Endothelial cell of hepatic sinusoid (primary cell): ENCODE results near the gene SMARCB1.

ENCODE experiments used
- in situ Hi-C: cut with HindIII; loops from 2 replicates; pipeline ENCODE4 v1.10.0; 2017; ENCODE audit warnings: low sequenced_read_pairs

SMARCB1 gene

DNA sequence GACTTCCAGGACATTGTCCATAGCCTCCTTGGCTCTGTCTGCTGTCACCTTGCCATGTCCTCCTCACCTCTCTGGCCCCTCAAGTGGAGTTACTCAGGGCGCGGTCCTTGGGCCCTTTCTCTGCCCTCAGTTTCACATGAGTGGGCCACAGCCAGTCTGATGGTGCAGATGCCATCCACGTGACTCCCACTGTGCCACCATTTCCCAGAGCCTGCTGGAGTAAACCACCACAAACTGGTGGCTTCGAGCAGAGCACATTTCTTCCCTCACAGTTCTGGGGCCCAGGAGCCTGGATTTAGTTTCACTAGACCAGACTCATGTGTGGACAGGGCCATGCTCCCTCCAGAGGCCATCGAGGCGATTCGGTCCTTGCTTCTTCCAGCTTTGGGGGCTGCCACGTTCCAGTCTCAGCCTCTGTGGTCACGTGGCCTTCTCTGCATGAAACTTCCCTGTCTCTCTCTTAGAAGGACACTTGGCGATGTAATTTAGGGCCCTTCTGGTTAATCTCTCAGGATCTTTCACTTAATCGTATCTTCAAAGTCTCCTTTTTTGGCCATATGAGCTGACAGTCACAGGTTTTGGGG, 14.6 kb downstream of the SMARCB1 start:
- in situ Hi-C loops = no loop called here

DNA sequence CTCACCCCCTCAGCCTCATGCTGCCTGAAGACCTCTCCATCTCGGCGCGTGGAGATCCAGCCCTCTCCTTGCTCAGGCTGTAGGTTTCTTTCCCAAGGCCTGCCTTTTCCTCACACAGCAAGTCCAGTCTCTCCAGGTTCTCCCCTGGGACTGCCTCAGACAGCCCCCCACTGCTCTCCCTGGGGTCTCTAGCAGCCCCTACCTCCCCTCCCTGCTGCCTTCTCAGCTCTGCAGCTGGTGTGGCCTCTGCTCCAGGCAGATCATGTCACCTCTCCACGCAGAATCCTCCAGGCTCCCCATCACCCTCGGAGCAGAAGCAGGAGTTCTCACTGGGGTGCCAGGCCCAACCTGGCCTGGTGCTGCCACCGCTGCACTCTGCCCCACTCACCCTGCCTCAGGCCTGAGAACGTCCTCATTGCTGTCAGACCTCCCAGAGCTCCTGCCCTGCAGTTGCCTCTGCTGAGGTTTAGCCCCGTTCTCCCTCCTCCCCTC, 15.2 kb downstream of the SMARCB1 start:
- in situ Hi-C loops = no loop called here

DNA sequence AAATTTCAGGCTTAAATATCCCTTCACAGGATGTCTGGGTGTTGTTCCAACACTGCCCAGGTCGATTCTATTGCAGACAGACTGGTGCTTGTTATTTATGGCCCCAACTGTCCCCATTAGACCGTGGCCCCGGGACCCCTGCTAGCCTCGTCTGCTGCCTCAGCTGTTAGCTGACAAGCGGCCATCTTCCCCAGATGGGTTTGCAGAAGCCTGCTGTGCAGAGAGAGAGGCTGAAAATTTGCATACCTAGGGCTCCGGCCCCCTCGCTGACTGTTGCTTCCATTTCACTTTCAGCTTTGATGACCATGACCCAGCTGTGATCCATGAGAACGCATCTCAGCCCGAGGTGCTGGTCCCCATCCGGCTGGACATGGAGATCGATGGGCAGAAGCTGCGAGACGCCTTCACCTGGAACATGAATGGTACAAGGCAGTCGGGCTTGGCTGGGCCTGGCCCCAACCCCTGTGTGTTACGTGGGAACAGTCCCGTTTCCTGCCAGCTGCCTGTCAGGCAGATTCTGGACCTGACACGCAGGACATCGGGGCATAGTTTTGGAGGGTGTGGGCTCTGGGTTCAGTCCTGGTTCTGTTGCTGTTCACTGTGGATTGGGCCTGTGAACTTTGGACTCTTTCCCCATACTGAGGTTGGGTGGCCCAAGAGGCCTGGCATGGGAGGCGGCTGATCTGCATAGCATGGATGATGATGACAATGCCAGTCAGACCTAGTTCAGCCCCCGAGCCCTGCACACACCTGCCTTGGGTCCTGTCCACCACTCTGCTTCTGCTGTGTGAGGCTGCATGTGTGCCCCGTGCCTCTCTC, 16.4 kb downstream of the SMARCB1 start:
- in situ Hi-C loops = no loop called here

DNA sequence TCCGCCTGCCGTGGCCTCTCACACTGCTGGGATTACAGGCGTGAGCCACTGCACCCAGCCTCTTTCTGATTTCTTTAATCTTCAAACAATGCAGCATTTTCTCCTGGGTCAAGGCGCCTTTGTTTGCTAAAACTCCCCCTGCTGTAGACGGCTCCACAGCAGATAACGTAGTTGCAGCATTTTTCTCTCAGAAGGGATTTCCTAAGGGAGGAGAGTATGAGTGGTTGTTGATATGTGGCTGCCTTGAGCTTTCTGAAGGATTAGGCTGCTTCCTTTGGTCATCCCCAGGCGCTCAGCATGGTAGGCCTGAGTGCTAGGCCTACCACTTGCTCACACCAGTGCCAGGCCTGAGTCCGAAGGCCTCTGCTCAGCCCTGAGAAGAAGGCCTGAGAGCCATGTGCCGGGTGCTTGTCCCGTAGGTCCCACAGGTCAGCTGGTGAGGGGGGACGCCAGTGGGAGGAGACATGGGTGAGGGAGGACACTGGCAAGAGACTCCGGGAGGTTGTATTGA, 18.1 kb downstream of the SMARCB1 start:
- in situ Hi-C loops = no loop called here

DNA sequence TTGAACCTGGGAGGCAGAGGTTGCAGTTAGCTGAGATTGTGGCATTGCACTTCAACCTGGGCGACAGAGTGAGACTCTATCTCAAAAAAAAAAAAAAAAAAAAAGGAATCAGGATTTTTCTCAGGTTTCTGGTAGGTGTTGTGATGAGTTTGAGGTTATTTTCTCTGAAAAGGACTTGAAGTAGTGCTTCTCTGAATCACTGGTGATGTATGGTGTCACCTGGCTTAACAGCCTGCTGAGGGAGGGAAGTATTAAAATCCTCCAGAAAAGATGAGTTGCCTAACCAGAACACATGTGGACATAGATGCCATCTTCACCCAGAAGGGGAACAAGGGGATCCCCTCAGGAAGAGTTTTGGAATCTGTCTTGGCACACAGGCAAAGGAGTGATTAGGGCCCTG, 20.1 kb downstream of the SMARCB1 start:
- in situ Hi-C loops = no loop called here

DNA sequence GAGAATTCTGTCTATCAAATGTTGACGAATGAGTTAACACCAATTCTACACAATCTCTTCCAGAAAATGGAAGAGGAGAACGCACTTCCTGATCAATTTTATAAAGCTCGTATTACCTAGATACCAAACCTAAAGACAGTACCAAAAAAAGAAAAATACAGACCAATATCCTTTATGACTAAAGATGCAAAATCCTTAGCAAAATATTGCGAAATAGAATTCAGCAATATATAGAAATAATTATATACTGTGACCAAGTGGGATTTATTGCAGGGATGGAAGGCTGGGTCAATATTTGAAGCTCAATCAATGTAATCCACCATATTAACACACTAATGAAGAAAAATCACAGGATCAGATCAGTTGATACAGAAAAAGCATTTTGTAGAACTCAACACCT, 25.6 kb downstream of the SMARCB1 start:
- in situ Hi-C loops = loop anchor here (10.0 kb wide), 1 partner anchor 62 kb away; no protein-coding TSS in a partner anchor

DNA sequence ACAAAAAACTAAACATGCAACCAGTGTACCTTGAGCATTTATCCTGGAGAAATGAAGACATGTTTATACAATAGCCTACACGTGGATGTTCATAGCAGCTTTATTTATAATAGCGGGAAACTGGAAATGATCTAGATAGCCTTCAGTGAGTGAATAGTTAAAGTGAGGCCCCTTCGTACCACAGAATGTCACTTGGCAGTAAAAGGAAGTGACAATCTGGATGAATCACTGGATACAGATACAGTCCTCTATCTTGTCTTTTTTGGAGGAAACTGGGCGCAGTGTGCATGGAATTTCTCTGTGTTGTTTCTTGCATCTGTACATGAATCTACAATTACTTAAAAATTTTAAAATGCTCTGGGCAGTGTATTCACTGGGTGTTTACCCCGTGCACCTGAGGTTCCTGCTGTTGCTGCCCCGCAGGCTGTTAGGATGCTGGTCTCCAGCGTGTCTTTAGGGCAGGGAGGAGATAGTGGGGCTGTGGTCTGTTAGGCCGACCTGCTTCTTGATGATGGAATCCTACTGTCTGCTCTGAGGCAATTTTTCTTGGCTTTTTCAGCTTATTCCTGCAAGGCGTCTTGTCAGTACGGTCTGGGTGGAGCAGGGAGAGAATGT, 28.9 kb downstream of the SMARCB1 start:
- in situ Hi-C loops = loop anchor here (10.0 kb wide), 1 partner anchor 59 kb away; no protein-coding TSS in a partner anchor

DNA sequence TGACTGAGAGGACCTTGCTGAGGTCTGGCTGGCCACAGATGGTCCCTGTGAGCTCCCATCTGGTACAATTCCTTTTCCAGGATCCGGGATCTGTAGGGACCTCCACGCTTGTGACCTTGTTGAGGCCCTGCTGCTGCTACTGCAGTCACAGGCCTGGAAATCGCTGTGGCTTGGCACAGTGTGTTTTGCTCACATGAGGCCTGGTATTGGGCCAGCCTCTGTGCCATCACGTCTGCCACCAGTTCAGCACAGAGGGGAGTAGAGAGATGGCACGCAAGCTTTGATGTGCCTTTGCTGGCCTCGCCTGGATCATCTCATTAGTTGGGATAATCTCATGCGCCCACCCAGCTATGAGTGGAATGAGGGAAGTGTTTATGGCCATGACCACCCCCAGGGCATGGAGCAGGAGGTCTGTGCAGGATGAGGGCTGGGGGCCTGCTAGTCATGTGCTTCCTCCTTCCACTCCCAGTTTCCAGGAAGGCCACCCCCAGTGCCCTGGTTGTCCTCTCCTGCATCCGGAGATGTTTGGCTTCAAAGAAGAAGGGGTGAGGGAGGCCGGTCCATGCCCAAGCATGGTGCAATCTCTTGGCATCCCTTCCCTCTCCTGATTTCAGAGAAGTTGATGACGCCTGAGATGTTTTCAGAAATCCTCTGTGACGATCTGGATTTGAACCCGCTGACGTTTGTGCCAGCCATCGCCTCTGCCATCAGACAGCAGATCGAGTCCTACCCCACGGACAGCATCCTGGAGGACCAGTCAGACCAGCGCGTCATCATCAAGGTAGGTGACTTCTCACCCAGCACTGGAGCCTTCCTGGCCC, 29.6 kb downstream of the SMARCB1 start:
- in situ Hi-C loops = loop anchor here (10.0 kb wide), 1 partner anchor 58 kb away; no protein-coding TSS in a partner anchor

DNA sequence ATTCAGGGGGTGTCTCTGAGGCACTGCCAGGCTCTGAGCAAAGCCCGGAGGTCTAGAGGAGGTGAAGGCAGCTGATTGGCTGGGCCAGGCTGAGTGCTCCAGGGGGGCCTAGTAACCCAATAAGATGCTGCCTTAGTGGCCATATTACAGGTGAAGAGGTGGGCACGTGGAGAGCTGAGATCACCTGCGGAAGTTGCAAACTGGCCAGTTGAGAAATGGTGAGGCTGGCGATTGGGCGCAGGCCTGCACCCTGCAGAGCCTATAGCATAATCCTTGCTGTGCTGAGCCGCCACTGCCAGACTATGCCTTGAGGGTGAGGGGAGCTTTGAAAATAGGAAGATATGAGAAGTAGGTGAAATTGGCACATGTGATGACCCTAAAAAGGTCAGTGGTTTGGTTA, 30.4 kb downstream of the SMARCB1 start:
- in situ Hi-C loops = loop anchor here (10.0 kb wide), 1 partner anchor 58 kb away; no protein-coding TSS in a partner anchor

DNA sequence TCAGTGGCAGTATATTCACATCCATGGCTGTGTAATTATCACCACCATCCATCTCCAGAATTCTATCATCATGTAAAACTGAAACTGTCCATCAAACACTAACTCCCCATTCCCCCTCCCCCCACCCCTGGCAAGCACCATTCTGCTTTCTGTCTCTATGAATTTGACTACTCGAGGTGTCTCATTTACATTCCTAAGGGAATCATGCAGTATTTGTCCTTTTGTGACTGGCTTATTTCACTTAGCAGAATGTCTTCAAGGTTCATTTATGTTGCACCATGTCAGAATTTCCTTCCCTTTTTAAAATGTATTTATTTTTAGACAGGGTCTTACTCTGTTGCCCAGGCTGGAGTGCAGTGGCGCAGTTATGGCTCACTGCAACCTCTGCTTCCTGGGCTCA, 31.8 kb downstream of the SMARCB1 start:
- in situ Hi-C loops = loop anchor here (10.0 kb wide), 1 partner anchor 56 kb away; no protein-coding TSS in a partner anchor

DNA sequence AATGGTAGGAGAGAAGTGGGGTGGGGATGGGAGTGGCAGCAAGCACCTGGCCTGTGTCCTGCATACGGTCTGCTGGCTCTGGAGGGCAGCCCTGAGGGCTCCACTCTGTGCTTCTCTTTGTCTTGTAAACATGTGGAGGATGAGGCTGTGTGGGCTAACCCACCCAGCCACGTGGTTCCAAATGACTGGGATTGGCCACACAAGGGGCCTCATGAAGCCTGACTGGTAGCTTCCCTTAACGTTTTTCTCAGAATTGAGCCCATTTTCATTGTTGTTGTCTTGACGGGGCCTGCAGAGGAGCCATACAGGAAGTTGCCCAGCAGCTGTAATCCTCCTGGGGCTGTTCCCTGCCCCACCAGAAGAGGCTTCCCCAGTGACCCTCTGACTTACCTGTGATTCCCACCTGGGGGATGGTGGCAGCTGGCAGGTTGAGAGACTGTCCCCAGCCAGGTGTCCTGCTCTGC, 34.0 kb downstream of the SMARCB1 start:
- in situ Hi-C loops = no loop called here

DNA sequence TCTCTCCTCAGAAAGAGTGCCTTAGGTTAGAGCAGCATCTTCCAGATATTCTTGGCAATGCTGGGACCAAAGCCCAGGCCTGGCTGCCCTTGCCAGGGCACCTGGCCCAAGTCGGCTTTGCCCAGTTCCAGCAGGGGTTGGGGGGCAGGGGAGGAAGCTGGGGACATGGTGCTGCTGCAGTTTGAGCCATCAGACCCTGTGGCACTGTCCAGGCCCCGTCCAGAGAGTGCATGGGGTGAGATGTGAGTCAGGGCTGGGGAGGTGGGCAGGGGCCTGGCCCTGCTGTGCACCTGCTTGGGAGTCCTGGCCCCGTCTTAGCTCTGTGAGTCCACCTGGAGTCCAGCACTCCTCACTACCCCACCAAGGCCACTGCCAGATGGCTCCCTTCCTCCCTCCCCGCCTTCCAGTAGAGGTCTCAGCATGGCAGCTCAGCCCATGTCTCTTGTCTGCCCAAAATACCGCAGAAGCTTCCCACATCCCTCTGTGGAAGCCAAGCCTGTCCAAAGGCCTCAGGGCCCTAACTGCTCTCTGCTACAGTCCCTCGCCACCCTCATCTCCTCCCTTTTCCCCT, 35.4 kb downstream of the SMARCB1 start:
- in situ Hi-C loops = no loop called here

DNA sequence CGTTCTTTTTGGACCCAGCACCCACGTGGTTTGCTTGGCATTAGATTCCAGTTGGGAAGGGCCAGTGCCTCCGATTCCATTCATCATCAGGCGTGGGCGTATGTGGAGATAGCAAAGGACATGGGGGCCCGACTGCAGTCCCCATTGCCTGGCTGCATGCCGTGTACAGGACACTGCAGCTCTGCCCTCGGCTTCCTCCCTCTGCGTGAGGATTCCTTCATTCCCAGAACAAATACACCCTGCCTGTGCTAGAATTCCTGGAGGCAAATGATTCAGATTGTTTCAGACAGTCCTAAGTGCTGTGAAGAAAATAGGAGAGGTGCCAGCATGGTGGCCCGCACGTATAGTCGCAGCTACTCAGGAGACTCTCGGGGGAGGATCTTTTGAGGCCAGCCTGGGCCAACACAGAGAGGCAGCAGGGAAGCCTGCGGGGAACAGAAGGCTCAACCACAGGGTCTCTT, 36.6 kb downstream of the SMARCB1 start:
- in situ Hi-C loops = no loop called here

DNA sequence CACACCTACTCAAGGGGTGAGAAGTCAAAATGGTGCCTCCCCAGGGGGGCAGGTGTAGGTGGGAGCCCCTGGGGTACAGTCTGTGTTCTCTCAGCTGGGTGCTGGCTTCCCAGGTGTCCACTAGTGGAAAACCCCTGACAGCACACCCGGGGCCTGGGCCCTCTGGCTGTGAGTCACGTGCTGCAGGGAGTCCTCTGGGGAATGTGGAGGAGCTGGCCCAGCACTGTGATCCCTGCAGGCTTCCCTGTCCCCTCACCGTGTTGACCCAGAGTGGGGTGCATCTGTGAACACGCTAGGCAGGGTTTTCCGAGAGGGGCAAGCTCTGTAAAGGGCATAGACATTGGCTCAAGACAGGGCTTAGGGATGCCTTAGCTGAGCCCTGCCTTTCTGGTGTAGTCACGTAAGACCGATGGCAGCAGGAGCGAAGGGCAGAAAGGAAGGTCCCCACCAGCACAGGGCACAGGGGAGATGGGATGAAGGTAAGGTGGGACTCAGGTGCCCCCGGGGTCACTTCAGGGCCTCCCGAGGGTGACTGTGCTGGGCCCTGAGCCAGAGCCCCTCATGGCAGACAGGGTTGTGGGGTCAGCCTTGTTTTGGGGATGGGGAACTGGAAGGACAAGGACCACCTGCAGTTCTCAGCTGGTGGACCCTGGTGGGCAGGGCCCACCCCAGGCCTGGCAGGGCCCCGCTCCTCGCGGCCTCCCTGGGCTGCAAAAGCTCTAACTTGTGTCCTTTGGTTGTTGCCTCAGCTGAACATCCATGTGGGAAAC, 37.9 kb downstream of the SMARCB1 start:
- in situ Hi-C loops = no loop called here

DNA sequence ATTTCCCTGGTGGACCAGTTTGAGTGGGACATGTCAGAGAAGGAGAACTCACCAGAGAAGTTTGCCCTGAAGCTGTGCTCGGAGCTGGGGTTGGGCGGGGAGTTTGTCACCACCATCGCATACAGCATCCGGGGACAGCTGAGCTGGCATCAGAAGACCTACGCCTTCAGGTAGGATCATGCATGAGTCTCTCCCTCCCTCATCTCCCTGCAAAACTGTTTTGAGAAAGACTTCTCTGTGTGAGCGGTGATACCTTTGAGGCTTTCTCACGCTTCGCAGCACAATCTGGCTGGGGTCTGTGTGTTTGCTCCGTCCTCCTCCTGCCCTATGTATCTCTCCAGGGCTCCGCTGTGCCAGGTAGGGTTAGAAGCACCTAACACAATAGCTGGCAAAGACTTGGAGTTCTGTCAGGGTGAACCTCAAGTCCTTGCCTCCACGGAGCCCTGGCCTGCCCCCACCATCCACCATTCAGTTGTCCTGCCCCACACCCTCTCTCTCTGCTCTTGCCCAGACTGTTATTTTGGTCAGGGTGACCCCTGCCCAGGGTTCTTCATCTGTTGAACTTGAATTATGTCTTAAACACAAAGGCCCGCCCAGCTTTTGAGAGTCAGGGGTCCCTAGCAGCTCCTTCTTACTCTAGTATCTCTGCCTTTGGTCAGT, 38.6 kb downstream of the SMARCB1 start:
- in situ Hi-C loops = no loop called here

DNA sequence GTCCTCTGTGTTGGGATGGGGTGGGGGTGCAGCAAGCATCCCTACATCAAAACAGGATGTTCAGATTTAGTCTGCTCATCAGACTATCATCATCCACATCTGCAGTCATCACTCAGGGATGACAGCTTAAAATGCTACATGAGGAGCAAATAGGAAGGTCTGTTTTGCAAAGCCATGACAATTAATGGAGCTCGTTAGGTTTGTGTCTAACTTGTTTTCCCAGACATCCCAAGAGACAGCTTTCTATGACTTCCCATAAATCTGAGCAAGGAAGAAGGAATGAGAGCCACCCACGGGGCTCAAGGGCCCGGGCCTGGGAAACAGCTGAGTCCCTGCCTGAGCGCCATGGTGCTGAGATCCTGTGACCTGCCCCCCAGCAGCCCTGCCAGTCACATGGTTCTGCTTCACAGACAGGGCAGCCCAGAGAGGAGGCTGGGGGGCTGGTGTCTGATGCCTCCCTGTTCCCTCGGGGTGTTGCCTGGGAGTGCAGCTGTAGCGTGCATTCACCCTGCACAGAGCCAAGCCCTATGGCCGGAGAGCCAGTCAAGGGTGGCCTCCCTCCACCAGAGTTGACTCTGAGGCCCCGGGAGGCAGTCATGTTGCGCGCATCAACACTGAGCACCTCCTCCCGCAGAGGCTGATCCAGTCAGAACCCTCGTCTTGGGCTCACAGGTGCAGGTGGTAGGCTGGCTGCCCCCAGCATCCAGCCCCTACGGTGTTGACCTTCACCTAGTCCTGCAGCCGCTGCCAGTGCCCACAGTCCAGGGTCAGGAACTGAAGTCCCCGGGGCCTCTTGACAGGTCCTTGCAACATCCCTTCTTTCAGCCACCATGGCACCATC, 40.0 kb downstream of the SMARCB1 start:
- in situ Hi-C loops = no loop called here

DNA sequence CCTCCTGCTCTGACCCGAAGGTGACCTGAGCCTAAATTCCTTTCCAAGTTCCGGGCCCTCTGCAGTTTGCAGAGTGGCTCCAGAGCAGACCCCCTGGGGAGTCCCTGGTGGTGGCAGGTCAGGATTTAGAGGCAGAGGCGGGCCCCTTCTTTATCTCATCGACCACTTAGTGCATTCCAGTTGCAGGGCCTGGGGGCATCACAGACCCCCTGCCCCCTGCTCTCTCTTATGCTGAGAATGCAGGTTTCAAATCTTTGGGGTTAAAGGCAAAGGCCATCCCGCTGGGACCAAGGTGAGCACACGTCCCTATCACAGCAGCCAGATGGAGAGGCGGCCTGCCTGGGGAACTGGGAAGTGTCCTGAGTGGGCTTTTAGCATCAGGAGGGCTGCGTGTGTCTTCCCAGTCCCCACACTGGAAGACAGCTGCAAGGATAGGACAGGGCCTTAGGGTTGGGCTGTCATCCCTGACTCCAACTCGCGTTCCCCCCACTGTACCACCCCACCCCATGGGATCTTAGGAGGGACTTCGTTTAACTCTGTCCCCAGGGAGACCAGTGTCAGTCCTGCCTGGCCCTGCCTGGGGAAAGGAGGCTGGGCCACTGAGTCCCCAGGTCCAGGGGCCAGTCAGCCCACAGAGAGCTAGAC, 40.7 kb downstream of the SMARCB1 start:
- in situ Hi-C loops = no loop called here
